HG02840 (cell line): ENCODE results near the gene RGS9.

Experiments used
- ATAC-seq: cut with Tn5 transposase; IDR thresholded peaks from one replicate; pipeline ENCODE4 v1.9.1; 2021; ENCODE audit warnings: mild to moderate bottlenecking, moderate library complexity, moderate number of reproducible peaks; ENCODE audit not compliant: unreplicated experiment, low FRiP score

Gene RGS9

GRCh38 chr17:65236321-65236720, 99.2 kb downstream of the RGS9 start:
- ATAC-seq, result no peak

- no peak for ATAC-seq
Observed at GRCh38 chr17:65243838-65244625, 106.9 kb downstream of the RGS9 start.

DNA sequence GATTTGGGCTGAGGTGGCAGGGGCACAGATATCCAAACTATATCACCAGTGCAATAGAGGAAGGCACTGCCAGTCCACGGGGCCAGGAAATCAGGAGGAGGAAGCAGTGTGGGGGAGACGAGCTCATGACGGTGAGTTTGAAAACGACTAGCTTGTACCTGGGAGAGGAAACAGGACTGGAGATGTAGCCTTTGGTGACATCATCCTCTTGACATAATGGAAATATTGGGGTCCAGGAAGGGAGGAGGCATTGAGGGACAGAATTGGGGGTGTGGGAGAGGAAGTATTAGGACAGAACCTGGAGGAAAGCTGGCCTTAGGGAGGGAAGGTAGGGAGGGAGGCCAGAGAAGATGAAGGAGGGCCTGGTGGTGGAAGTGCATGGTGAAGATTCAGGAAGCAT, 109.1 kb downstream of the RGS9 start:
- ATAC-seq, result no peak

GRCh38 chr17:65249774-65250173, 112.6 kb downstream of the RGS9 start:
- ATAC-seq, result no peak

DNA sequence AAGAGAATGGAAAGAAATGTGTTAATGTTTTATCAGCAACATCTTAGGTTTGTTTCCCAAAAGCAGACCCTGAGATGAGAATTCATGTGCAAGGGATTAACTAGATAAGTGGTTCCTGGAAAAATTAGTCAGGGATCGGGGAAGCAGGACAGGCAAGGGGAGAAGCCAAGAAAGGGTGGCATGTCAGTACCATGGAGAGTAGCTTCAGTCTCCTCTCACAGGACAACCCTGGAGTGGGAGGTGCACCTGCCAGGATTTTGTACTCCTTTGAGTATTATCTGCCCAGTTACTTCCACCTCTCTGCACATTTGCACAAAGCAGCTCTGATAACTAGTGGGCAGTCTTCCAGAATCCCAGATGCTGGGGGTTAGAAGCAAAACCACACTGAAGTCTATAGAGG, 117.0 kb downstream of the RGS9 start:
- ATAC-seq, result no peak

DNA sequence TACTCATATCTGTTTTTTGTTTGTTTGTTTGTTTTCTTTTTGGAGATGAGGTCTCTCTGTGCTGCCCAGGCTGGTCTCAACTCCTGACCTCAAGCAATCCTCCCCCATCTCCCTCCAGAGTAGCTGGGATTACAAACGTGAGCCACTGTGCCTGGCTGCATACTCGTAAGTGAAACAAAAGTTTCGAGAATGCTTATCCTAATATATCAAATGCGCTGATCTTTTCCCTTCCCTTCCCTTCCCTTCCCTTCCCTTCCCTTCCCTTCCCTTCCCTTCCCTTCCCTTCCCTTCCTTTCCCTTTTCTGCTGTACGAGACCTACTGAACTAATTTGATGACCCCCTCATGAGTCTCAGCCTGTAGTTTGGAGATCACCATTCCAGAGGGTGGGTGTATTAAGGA, 122.1 kb downstream of the RGS9 start:
- no peak for ATAC-seq

- no peak for ATAC-seq
Observed at GRCh38 chr17:65259696-65260485, 122.7 kb downstream of the RGS9 start.

DNA sequence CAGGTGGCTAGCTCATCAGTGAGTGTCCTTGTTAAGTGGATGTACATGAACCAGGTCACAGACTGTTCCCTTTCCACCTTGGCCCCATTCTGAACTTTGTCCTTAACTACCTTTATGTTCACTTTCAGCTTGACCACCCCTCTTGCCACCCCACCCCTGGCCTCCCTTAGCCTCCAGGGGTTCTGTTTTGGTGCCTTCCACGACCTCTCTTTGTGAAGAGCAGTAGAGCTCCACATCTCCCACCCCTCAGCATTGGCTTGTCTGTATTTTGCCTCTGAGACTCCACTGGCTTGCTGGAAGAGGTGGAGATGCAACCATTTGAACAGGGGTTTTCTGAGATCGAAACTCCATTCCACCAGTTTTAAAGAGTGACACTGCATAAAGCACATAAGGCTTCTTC, 123.5 kb downstream of the RGS9 start:
- ATAC-seq, result no peak

- ATAC-seq, result no peak
Observed at GRCh38 chr17:65261152-65261551, 124.0 kb downstream of the RGS9 start.

GRCh38 chr17:65261682-65262636, 124.8 kb downstream of the RGS9 start:
- no peak for ATAC-seq

DNA sequence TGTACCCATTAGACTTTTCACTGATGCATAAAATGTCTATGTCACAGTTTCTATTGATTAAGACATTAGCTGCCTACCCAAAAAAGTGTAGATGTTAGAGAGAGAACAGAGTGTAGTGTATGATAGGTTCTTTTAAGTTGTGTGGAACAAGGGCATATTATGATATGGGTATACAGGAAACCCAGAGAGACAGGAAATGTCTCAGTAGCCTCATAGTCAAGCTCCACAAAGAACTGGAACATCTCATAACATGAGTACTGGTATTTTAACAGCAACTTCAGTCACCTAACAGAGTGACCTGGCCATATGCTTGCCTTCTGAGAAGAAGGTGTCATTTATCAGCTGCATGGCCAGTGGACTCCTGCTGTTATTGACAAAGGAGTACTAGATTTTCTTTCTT, 128.1 kb downstream of the RGS9 start:
- no peak for ATAC-seq

- no peak for ATAC-seq
Observed at GRCh38 chr17:65268832-65269231, 131.7 kb downstream of the RGS9 start.

- ATAC-seq, result no peak
Observed at GRCh38 chr17:65270499-65271253, 133.5 kb downstream of the RGS9 start.

DNA sequence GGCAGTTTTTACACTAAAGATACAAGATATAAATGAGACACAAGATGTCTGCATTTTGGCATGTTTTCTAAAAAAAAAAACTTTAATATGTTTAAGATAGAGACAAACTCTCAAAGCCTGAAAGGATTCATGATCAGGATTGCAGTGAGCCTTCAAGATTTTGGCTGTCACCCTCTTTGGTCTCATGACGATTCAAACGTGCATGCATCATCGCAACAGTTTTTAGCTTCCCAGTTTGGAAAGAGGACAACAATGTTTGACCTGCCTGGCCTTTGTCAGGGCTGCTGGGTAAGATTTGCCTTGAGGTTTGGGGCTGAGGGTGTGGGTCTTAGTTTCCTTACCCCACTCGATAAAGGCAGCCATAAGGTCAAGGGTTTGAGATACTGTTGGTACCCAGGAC, 134.1 kb downstream of the RGS9 start:
- ATAC-seq, result no peak
